ENCODE results near the gene PXMP4.
A peak's percentile ranks its signal among the peaks of the same experiment; 100 is the strongest.

PXMP4 gene

DNA sequence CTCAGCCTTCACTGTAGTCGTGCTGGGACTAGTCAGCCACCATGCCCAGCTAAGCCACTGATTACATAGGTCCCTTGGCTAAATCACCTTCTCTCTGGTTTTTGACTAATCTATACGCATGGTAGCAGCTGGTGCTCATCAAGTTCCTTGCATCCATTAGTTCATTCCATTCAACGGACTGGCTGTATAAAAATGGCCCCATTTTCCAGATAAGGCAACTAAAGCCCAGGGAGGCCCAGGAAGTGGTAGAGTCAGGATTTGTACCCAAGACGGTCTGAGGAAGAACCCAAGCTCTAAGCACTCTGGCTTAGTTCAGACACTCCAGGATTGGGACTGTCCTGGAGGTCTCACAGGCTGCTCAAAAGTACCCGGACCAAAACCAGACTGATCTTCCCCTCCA lies 38.8 kb downstream of the PXMP4 start:
- DNase-seq = no peak

DNA sequence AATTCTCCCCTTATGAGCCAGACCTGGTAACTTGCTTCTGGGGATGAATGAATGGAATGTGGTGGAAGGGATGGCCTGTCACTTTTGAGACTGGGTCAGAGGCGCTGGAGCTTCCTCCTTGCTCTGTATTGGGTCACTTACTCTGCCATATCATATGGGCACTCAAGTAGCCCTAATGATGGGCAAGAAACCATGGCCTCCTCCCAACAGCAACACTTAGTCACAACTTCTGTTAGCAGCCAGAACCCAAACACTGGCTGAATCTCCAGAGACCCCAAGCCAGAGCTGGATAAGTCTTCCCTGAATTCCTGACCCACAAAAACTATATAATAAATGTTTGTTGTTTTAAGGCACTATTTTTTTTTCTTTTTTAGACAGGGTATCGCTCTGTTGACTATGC lies 39.4 kb downstream of the PXMP4 start:
- DNase-seq = no peak

DNA sequence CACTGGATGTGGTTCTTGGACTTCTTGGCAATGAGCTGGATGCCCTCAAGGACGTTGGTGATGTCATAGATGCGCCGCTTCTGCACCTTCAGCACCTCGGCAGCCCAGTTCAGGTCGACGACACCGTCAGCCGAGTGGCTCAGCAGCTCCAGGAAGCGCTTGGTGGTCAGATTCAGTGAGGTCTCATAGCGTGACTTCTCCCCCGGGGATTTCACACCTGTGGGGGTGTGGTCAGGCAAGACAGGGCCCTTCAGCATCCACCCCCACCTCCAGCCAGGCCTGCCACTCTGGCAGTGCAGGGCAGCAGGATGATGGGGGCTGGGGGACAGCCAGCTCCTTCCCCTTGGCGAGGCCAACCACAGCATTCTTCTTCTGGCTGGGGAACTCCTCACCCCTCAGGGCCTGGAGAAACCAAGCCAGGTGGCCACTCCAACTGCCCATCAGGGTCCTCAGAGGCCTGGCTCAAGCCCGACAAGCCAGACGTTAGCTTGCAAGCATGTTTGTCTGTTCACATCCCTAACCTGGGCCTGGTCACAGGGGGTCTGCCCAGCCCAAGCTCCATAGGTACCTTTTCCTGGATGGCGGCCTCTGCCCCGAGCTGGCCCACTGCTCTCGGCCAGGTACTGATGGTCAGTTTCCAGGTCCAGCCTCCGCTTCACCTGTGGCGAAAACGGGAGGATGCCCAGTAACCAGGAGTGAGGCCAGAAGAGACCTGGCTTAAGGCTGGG lies 40.2 kb downstream of the PXMP4 start:
- DNase-seq = no peak

DNA sequence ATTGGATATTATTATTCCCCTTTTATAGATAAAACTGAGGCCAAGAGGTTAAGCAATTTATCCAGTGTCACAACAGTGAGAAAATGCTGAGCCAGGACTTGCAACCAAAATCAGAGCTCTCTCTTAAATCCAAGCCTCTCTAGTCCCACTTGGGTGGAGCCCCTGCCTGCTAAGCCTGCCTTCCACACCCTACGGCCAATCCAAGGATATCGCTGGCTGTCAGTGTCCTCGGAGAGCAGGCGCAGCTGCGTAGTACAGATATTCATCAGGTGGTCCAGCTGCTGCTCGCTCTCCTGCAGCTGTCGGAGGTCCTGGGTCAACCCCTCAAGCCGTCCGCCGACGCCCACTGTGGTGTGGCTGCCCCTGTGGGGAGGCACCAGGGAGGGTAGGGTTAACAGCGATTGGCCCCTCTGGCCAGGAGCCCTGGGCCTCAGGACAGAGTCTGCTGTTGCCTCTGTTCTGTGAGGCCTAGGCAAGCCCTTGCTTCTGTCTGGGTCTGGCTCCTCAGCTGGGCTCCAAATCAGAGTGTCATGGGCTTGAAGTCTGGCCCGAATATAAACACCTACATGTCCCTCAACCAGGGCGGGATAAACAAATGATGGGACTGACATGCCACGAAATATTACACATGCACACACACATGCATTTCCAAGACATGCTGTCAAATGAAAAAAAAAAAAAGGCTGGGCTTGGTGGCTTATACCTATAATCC lies 42.0 kb downstream of the PXMP4 start:
- DNase-seq = no peak

DNA sequence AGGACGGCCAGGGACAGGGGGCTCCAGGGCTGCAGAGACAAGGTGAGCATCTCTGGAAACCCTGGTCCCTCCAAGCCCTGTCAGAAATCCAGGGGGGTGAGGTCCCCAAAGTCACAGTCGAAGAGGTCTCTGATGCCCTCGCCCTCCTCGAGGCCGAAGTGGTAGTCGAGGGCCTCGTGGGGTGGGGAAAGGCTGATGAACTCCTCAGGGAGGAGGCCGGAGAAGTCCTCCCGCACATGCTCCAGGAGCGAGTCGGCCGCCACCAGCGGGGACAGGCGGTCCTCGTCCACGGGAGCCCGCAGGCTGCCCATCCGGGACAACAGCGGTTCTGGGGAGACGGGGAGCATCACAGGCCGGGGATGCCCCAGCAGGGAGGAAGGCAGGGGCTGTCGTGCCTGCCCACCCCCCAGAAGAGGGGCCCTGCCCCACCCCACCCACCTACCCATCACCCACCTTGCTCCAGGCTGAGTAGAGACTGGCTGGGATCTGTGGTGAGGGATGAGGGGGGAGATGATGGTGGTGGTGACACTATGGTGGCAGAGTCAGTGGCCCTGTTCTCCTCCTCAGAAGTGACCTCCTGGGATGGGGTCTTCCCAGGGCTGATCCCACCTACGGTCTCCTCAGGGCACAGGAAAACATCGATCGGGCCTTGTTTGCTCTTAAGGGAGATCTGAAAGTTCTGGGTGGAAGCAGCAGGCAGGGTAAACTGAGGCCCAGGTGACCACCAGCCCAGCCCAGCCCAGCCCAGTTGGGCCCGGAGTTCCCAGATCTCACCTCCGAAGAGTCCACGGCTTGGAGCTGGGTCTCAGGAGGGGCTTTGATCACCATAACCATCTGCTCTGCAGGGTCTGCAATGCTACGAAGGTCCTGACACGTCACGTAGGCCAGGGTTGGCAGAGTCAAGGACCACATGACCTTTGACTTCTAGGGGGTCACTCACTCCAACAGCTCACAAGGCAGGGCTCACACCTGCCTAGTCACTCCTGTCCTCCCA lies 43.2 kb downstream of the PXMP4 start:
- no peak for DNase-seq

DNA sequence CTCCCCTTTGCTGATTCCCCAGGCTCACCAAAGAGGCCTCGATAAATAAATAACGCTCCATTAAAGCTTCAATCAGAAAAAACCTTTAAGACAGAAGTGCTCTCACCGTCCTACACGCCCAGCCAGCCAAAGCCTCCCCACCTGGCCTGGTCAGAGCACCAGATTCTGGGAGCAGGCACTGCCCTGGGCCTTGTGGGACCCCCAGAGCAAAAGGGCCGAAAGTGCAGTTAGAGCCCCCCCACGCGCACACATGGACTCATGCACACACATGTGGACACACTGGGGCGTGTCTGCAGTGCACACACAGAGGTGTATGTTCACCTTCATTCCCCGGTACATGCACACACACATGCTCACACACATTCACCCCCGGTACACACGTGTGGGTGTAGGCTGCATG lies 44.0 kb downstream of the PXMP4 start:
- no peak for DNase-seq

DNA sequence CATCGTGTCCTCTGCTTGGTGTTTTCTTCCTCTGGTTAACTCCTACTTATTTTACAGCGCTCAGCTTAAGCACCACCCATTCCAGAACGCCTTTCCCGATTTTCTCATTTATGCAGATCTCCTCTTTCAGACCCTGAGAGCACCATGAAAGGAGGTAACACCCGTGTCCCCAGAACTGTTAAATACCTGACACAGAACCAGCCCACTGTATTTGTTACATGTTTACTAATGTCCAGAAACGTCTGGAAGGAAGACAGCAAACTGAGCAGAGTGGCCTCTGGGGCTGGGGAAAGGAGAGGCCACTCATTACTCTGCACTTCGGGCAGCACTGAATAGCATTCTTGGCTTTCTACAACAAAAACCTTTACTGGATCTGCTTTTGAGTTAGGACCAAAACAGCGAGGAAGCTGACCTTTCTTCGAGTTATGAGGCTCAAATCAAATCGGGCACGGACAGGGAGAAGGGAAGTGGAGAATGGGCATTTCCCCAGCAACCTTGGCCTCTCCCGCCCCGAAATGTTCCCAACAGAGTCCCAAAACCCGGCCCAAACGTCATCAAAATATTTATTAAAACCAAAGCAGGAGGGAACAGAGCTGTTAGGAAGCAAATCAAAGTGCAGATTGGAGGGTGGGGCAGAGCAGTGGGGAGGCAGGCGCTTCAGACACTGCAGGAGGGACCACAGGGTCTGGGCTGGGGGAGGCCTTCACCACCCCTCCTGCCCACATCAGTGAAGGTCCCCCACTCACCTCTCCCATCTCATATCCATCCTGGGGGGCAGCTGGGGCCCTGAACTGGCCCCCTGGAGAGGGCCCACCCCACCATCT lies 44.8 kb downstream of the PXMP4 start:
- no peak for DNase-seq

DNA sequence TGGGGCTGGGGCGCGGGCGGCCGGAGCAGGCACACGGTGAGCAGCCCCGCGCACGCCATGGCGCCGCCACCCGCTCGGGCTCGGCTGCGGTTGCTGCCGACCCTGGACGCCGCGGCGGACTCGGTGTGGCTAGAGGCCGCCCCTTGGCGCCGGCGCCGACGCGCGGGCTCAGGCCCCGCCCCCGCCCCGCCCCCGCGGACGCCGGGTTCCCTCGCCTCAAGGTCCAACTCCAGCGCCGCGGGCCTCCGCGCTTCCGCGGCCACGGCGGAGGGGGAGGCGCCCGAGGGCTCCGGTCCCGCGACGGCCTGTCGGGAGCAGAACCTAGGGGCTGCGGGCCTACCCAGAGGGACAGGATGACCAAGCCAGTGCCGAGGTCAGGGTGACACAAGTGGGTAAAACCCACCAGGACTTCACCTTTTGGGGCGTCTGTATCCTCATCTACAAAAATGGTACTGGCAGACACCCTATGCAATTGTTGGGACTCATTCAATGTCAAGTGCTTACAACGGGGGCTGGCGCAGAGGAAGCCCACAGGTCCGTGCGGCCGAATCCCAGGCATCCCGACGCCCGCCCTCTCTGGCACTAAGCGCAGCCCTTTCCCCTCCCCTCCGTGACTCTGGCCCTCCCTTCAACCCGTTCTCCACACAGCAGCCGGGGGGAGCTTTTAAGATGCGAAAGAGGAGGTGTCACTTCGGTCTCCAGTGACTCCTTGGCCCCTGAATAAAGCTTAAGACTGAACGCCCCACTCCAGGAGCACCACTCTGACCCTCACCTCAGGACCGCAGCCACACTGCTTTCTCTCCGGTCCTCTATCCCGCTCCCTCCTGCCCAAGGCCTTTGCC lies 45.6 kb downstream of the PXMP4 start, which contains the start of gene NECAB3:
NECAB3 (minus strand) TSS at position 135 of the 842 bp plus-strand sequence; CDS start at position 59, 76 bp downstream.
- peak; percentile 88 for DNase-seq

DNA sequence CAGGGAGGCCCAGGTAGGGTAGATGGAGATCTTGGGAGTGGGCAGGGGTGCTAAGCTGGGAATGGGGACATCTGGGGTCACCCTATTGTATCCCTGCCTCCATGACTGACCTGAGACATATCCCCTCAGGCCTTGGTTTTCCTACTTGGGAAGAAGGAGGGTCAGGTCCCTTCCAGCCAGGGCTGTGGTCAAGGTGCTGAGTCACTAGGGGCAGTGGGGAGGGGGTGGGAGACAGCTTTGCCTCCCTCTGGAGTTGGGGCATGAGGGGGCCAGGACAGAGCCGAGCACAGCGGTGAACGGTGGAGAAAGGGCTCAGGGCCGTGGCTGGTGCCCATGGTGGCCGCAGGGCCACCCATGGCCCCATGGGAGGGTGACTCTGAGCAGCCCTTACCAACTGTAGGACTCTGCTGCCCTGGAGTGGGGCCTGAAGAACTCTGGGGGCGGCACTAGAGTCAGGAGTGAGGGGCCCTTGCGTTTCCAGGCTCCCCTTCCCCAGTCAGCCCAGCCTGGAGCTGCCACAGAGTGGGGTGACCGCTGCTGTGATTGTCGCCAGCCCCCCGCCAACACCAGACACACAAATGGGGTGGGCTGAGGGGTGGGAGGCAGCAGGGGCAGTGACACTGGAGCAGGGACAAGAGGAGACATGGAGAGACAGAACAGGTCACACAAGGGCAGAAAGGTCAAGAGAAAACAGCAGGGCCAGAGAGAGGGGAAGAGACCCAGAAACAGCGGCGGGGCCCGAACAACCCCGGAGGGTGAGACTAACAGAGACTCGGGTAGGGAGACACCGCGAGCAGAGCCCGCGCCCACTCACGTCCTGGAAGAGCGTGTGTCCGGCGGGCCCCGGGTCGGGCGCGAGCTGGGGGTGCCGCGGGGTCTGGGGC lies 46.5 kb downstream of the PXMP4 start:
- DNase-seq = no peak

DNA sequence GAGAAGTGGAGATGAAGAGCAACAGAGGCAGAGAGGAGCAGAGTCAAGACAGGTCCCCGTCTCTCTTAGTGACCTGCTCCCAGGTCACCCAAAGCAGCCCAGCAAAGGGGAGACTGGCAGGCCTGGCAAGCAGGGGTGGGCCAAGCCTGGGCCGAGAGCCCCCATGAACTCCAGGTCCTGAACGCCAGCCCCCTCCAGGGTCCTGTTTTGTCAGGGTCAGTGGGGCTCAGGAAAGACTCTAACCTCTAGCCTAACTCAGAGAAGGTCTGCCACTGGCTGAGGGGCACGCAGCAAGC lies 47.0 kb downstream of the PXMP4 start:
- no peak for DNase-seq

DNA sequence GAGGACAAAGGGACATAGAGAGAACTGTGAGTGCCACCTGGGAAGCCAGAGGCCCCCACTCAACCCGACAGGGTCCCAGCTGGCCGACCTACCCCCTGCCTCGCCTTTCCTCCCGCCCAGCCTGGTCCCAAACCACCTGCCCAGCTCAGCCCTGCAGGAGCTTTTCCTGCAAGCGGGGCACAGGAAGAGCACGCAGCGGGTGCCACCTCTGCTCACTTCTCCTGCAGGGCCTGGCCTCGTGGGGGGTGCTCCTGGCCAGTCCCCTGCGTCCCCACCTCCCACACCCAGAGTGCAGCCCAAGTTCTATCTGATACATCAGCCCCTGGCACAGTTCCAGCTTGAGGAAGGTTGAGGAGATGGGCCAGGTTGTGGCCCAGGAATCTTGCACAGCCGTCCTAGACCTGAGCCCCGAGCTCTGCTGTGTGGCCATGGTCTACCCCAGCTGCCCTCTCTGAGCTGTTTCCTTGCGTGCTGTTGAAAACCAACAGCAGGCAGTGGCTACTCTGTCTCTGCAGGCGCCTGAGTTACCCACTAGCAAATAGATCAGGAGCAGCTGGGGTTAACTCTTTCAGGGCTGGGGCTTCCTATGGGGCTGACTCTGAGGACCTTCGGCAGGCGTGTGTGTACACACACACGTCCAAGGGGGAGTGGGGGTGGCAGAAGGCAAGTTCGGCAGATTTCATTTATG lies 47.5 kb downstream of the PXMP4 start:
- DNase-seq = no peak

DNA sequence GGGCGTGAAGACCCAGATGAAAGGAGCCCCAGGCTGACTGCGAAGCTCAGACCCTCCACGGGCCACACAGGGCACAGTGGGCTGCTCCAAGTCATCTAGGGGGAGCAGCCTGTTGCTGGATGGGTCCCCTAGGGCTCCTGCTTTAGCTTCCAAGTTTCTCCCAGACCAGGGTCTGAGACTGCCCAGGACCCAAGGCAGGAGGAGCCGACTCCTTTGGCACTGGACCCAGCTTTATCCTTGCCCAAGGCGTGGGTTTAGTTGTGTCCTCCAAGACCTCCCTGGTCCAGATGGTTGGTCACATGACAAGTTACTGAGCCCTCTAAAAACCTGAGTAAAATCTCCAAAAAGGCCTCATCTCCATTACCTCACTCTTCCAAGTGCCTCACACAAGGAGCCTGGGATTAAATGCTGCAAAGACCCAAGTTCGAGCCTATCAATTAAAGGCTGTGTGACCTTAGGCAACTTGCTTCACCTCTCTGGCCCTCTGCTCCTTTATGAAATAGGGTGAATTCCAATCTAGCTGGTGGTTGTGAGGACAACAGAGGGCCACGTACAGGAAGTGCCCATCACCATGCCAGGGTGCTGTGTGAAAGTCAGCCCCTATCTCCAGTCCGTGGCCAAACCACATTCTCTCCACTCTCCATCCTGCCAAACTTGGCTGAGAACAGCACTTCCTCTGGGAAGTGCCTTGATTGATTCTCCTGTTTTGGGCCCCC lies 48.4 kb downstream of the PXMP4 start:
- DNase-seq = no peak

DNA sequence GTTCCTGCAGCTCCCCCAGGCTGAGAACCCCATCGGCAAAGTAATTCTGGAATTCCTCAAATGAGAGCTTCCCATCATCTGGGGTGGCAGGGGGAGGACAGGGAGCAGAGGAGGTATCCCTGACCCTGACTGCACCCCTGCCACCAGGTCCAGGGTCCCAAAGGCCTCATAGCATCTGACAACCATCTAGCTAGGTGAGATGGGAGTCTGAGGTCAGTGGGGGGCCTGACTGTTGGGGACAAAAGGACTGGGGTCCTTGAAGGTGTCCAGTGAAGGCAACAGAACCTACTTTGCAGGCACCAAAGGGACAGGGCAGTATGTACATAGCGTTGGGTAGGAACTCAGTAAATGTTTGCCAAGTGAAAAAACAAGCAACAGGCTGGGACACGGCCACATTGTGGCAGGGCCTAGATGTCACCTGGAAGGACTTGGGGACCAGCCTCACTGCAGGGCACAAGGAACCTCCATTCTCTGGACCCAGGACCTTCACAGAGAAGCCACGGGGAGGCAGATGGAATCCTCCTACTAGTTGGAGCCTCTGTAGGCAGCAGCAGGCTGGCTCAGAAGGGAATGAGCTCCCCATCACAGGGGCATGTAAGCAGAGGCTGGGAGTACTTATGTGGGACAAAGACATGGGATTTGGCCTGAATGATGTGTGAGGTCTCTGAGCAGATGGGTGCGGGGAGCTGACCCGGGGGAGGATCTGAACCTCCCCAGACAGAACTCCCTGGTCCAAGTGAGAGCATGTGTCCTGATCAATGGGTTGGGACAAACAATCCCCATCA lies 49.2 kb downstream of the PXMP4 start:
- DNase-seq = no peak

DNA sequence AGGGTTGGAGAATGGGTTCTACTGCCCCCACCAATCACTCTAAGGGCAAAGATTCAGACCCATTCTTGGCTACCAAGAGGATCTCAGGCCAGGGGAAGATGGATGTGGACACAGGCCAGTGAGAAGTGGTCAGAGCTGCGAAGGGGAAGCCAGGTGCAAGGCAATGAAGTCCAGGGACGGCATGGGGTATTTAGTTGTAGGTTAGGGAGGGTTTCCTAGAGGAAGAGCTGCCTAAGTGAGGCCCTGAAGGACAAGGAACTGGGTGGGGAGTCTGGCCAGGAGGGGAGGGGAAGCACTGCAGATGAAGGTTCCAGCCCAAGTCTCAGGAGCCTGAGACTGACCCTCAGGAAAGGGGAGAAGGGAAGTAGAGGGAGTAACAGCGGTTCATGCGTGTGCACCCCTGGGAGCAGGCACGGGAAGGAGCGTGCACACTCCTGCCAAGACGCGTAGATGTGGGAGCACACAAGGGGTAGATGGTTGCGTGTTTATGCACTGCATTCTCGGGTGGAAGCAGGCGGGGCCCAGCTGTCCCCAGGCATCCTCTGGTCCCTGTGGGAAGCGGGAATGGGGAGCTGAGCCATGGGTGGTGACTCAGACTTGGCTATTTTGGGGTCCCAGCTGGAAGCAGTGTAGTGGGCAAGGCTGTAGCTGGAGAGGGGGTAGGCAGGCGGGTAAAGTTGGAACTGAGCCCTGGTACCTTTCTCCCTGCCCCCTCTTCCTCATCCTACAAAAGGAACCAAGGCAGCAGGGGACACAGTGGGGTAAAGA lies 50.1 kb downstream of the PXMP4 start:
- DNase-seq = no peak

DNA sequence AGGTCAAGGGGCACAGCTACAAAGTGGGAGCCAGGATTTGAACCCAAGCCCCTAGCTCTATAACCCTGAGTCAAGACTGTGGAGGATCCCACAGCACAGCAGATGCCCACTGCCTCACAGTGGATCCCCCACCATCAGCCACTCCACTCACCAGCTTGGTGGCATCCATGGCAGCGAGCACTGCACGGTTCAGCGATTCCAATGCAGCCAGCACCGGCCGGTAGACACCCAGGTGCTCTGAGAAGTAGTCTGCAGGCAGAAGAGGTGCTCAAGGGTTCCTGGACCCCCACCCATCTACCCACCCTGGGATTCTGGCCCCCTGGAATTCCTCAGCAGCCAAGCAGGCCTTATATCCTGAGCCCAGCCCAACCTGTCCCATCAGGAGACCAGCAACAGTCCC lies 50.9 kb downstream of the PXMP4 start:
- DNase-seq = no peak

DNA sequence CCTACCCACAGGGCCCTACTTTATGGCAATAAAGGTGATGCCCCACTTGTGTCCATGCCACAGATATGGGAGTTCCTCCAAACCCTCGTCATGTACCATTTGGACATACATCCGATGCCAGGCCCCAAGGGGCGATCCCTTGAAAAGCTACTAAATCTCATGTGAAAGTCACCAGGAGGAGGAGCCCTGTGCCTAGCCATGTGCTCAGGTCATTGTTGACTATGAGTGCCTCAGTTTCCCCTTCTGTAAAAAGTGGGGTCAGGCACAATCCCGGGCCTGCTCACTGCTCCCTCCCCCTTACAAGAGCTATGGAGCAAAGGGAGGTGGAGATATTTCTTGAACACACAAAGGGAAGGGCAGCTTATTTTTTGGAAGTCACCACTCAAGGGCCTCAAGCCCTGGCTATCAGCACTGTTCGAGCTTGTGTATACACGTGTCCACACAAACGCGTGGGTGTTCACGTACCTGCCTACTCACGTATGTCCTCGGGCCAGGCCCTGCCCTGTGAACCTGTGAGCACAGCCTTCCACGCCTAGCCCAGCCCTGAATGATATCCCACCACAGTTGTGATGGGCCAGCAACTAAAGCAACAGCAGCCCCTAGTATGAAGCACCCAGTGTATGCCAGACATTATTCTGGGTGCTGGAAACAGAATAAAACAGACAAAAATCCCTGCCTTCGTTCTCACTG lies 51.5 kb downstream of the PXMP4 start:
- DNase-seq = no peak
